Measurements from ENCODE around the gene WNT2. TPM values are rescaled to one million over a fixed set of nuclear protein-coding genes. Genes with fewer than 3 reads are reported as not detected.

Gene WNT2
- total and polyA plus RNA-seq, 10 of the 15 experiments (the other 5 are each of a cell fraction or from before 2014, with no cell fraction given) = 0.07 to 0.34 (median 0.19) TPM

DNA sequence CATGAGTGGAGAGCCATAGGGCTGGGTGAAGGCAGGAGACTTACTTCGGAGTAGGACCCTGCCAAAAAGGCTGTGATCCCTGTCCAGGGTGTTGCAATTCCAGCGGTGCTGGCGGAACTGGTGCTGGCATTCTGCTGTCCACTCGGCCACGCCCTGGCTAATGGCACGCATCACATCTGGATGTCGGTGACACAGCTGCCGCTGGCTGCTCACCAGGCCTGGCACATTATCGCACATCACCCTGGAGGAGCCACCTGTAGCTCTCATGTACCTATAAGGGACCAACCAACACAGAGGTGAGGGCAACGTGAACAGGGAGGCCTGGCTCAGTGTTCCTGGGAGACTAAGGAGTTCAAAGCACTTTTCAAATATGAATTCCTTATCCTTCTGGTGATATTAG, 2.3 kb downstream of the WNT2 start (continued):
- TF ChIP-seq, protein P1, sequence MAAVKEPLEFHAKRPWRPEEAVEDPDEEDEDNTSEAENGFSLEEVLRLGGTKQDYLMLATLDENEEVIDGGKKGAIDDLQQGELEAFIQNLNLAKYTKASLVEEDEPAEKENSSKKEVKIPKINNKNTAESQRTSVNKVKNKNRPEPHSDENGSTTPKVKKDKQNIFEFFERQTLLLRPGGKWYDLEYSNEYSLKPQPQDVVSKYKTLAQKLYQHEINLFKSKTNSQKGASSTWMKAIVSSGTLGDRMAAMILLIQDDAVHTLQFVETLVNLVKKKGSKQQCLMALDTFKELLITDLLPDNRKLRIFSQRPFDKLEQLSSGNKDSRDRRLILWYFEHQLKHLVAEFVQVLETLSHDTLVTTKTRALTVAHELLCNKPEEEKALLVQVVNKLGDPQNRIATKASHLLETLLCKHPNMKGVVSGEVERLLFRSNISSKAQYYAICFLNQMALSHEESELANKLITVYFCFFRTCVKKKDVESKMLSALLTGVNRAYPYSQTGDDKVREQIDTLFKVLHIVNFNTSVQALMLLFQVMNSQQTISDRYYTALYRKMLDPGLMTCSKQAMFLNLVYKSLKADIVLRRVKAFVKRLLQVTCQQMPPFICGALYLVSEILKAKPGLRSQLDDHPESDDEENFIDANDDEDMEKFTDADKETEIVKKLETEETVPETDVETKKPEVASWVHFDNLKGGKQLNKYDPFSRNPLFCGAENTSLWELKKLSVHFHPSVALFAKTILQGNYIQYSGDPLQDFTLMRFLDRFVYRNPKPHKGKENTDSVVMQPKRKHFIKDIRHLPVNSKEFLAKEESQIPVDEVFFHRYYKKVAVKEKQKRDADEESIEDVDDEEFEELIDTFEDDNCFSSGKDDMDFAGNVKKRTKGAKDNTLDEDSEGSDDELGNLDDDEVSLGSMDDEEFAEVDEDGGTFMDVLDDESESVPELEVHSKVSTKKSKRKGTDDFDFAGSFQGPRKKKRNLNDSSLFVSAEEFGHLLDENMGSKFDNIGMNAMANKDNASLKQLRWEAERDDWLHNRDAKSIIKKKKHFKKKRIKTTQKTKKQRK (IDR thresholded peaks at IDR 0.05; ENCODE audit: low read depth, low read length) = no peak
- TF ChIP-seq HSF1 (IDR thresholded peaks at IDR 0.05; ENCODE audit: low read depth, low read length) (no peak), RFX5 (IDR thresholded peaks at IDR 0.05; ENCODE audit: low read depth, low read length) (no peak), TCF3 (IDR thresholded peaks at IDR 0.05; ENCODE audit: borderline replicate concordance, insufficient read depth, low read depth, low read length) (no peak), EZH2 (IDR thresholded peaks at IDR 0.05; ENCODE audit: borderline replicate concordance, control insufficient read depth, low read depth, low read length) (no peak), CHD4 (IDR thresholded peaks at IDR 0.05) (no peak), EGR1 (IDR thresholded peaks at IDR 0.05; ENCODE audit: borderline replicate concordance in 1 of 2, low read depth in 2 of 2, low read length in 2 of 2) (no peak), PKNOX1 (IDR thresholded peaks at IDR 0.05) (no peak)

Data from GM12878 (cell line).